Left ventricle myocardium inferior (tissue), 1 donor: ENCODE measurements around the gene ITGA2B. TPM values are rescaled to one million over a fixed set of nuclear protein-coding genes. Genes with fewer than 3 reads are reported as not detected.

ENCODE experiments used
- DNase-seq: peaks from one replicate; pipeline ENCODE4 v3.0.0-alpha.2; 2020
- H3K27ac ChIP-seq: fragments of 200-600 bp; replicated peaks from 2 replicates; pipeline ENCODE4 v1.8.0; 2021
- H3K27me3 ChIP-seq: fragments of 200-600 bp; 2 replicates; pipeline ENCODE4 v1.8.0; 2021; ENCODE audit warnings: low read depth
- H3K36me3 ChIP-seq: fragments of 200-600 bp; 2 replicates; pipeline ENCODE4 v1.8.0; 2021
- H3K4me1 ChIP-seq: fragments of 200-600 bp; 2 replicates; pipeline ENCODE4 v1.8.0; 2021
- H3K4me3 ChIP-seq: fragments of 200-600 bp; 2 replicates; pipeline ENCODE4 v1.8.0; 2021; ENCODE audit warnings: mild to moderate bottlenecking, moderate library complexity
- H3K9me3 ChIP-seq: fragments of 200-600 bp; replicated peaks from 2 replicates; pipeline ENCODE4 v1.8.0; 2021
- intact Hi-C: fragments of 100-400 bp; cut with micrococcal nuclease; formaldehyde crosslinking; loops from one replicate; pipeline ENCODE4 v1.11.0; 2022
- long read RNA-seq: library from polyadenylated mRNA; unstranded; transcript quantifications from one replicate; pipeline ENCODE4 v2.0.0, GENCODE V29; 2021
- total RNA-seq: library from RNA; stranded (reverse); fragmentation: NEBNext Ultra II Directional; extraction: Animal tissue kit (Norgen Biotek cat#: 25700); gene quantifications from one replicate; pipeline ENCODE4 v1.2.1, GENCODE V29; 2021
- TF ChIP-seq, protein P1 (sequence below): fragments of 200-600 bp; IDR thresholded peaks from 2 replicates; pipeline ENCODE4 v1.8.0; 2021; ENCODE audit warnings: antibody characterized with exemption, mild to moderate bottlenecking, borderline replicate concordance
- donor health status: DM: no; HTN: yes; CAD: no; lungs with severe emphysema.

ITGA2B gene
- total RNA-seq: 0.91 TPM
- long read RNA-seq, partial matches to known transcripts: 1 of 1 reads
- long read RNA-seq, other reads (novel, unspliced or antisense): 0 of 1 reads

DNA sequence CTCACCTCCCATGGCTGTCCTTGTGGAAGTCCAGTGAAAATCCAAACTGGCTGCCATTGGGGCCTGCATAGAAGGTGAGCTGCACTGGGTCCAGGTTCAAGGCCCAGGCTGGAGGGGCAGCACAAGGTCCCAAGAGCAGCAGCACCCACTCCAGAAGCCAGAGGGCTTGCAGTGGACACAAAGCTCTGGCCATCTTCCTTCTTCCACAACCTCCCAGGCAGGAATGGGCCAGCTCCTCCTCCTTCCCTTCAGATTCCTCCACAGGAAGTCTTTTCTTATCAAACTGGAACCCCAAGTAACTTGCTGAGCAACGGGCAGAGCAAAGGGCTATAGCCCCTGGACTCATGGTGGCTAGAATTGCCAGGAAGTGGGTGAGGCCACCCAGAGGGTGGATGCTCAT, at the start of gene ITGA2B:
Gene ITGA2B, minus strand, starts transcription at position 369 of the 400 bp plus-strand sequence. Its CDS starts 176 bp downstream, at position 193.
- intact Hi-C loops: no loop called here

DNA sequence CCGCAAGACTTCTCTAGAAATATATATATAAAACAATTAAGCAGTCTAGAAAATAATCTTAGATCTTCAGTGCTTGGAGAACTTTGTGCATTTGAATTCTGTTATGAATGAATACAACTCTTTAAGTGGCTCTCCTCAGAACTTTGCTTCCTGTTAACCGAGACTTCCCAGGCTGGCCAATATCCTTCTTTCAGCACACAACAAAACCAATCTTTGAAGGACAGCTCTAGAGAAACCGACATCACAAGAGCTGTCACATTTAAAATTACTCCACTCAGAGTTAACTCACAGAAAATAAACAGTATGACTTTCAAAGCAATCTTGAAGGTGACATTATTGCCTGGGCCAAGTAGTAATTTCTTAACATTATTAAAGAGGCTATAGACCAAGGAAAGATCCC, 49.7 kb upstream of the ITGA2B start:
- intact Hi-C loops: no loop called here
- H3K36me3 ChIP-seq: peaks cover 23% of the 10 kb centered on the region
- no peak for DNase-seq
- H3K9me3 ChIP-seq: no peaks in the 10 kb centered on the region
- H3K4me3 ChIP-seq: no peak overlapping the region
- H3K27ac ChIP-seq: peak overlapping the region; percentile 67
- TF ChIP-seq, protein P1, sequence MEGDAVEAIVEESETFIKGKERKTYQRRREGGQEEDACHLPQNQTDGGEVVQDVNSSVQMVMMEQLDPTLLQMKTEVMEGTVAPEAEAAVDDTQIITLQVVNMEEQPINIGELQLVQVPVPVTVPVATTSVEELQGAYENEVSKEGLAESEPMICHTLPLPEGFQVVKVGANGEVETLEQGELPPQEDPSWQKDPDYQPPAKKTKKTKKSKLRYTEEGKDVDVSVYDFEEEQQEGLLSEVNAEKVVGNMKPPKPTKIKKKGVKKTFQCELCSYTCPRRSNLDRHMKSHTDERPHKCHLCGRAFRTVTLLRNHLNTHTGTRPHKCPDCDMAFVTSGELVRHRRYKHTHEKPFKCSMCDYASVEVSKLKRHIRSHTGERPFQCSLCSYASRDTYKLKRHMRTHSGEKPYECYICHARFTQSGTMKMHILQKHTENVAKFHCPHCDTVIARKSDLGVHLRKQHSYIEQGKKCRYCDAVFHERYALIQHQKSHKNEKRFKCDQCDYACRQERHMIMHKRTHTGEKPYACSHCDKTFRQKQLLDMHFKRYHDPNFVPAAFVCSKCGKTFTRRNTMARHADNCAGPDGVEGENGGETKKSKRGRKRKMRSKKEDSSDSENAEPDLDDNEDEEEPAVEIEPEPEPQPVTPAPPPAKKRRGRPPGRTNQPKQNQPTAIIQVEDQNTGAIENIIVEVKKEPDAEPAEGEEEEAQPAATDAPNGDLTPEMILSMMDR: no peak
- peaks cover 25% of the 10 kb centered on the region for H3K4me1 ChIP-seq
- no peaks in the 10 kb centered on the region for H3K27me3 ChIP-seq

More for the DNA sequence above, at the start of gene ITGA2B:
- no peak for DNase-seq
- Histone ChIP-seq H3K4me3 (no peak within 1 kb of the TSS), H3K27me3 (peaks cover 14% of the 10 kb centered on the region), H3K4me1 (peaks cover 19% of the 10 kb centered on the region), H3K9me3 (no peaks in the 10 kb centered on the region), H3K36me3 (peaks cover 3% of the 10 kb centered on the region), H3K27ac (no peak within 1 kb of the TSS)
- TF ChIP-seq, protein P1: no peak

DNA sequence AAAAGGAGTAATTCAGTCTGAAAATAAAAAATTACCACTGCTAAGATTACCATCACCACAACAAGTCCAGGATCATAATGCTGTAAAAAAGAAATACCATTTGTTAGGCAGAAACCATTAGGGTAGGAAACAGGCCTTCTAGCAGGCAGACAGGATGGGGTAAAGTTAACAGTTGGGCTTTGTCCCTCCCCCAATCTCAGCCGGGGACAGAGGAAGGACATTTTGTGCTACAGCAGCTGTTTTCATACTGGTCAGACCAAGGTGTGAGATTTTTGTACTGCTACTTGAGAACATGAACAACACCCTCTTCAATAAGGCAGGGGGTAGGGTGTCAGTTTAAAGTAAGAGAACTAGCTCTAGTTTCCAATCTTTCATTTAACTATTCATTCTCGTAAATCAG, 49.2 kb upstream of the ITGA2B start:
- H3K36me3 ChIP-seq: peaks cover 28% of the 10 kb centered on the region
- intact Hi-C loops: no loop called here
- H3K4me3 ChIP-seq: no peak overlapping the region
- H3K4me1 ChIP-seq: peaks cover 25% of the 10 kb centered on the region
- no peak for DNase-seq
- H3K27me3 ChIP-seq: no peaks in the 10 kb centered on the region
- no peaks in the 10 kb centered on the region for H3K9me3 ChIP-seq
- peak overlapping the region; percentile 67 for H3K27ac ChIP-seq
- TF ChIP-seq, protein P1: no peak

DNA sequence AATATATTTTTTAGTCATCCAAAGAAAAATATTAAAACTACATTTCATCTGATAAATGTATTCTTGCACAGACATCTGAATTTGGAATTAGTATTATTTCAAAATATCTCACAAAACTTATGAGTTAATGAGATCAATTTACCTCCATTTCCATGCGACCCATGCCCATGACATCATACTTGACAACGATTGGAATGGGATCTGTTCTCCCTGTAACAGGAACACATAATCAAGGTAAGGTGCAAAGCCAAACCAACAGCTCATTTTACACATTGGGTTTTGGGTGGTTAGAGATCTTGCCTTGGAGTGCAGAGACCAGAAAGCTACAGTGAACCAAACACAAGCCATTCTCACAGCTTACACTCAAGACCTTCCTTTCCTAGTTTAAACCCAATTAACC, 46.9 kb upstream of the ITGA2B start:
- no peak overlapping the region for H3K4me3 ChIP-seq
- peaks cover 47% of the 10 kb centered on the region for H3K36me3 ChIP-seq
- DNase-seq: no peak
- H3K27ac ChIP-seq: no peak overlapping the region
- no peaks in the 10 kb centered on the region for H3K9me3 ChIP-seq
- TF ChIP-seq, protein P1: no peak
- no peaks in the 10 kb centered on the region for H3K27me3 ChIP-seq
- intact Hi-C loops: no loop called here
- H3K4me1 ChIP-seq: peaks cover 25% of the 10 kb centered on the region

DNA sequence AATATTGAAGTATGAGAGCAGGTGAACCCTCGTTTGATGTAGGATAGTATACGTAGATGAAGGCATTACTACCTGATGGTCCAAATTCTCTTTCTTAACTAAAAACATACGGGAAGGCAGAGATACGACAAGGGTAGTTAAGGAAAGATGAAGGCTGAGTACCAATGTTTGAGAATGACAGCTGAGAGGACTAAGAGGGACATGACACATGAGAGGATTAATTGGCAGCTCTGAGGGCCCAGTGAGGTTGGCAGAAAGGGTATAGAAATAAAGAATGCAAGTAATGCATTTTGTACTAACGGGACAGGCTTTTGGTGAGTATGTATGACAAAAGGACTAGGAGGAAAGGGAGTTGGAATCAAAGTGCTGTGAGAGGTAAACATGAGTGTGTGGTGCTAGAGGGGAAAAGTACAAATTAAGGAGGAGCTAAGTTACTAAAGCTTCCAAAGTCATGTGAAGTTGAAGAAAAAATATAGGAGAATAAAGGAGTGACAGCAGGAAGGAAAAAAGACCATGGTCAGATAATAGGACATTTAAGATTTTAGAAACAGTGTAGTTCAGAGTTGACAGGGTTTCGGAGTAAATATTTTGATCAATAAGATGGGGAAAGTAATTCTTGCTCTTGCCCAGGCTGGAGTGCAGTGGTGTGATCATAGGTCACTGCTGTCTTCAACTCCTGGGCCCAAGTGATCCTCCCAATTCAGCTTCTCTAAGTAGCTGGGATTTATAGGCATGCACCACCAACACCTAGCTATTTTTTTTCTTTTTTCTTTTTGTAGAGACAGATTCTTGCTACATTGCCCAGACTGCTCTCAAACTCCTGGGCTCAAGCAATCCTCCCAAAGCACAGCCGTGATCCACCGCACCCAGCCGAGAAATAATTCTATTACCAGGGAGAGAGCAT, 43.1 kb upstream of the ITGA2B start:
- intact Hi-C loops: no loop called here
- peaks cover 72% of the 10 kb centered on the region for H3K36me3 ChIP-seq
- no peaks in the 10 kb centered on the region for H3K9me3 ChIP-seq
- TF ChIP-seq, protein P1: no peak
- no peak overlapping the region for H3K27ac ChIP-seq
- H3K27me3 ChIP-seq: no peaks in the 10 kb centered on the region
- DNase-seq: no peak
- H3K4me1 ChIP-seq: no peaks in the 10 kb centered on the region
- no peak overlapping the region for H3K4me3 ChIP-seq
